Activated T-cell treated with anti-CD3 and anti-CD28 coated beads for 1 hour (primary cell): ENCODE measurements around the gene ANO9.

Experiments used
- DNase-seq: peaks from one replicate; pipeline ENCODE4 v3.0.0-alpha.2; 2020; ENCODE audit warnings: low read depth

Gene ANO9

GRCh38 chr11:368414-369335 is 73.1 kb downstream of the ANO9 start:
- DNase-seq, result no peak

- DNase-seq, result no peak
Measured at GRCh38 chr11:367956-368413, 73.8 kb downstream of the ANO9 start.
